CD4-positive, alpha-beta memory T cell (primary cell): ENCODE measurements around the gene DNAJC3. TPM values are rescaled to one million over a fixed set of nuclear protein-coding genes. Genes with fewer than 3 reads are reported as not detected.

Experiments
- CTCF ChIA-PET: fragments of 350-600 bp; sonication (Branson Sonifier 250); formaldehyde crosslinking; loops from one replicate; lab custom pipeline; 2021; ENCODE audit warnings: inconsistent platforms; ENCODE audit not compliant: partially characterized antibody; lab: Charles Lee
- POLR2A ChIA-PET: fragments of 350-600 bp; sonication (Branson Sonifier 250); formaldehyde crosslinking; loops from one replicate; lab custom pipeline; 2021; ENCODE audit not compliant: partially characterized antibody; lab: Charles Lee
- DNase-seq, 5 donors: peaks; one replicate each; pipeline versions ENCODE4 v3.0.0 to v3.0.0-alpha.2; 2020 to 2022; ENCODE audit warnings: mixed read lengths in 1 of 5
- H3K27ac ChIP-seq: one replicate; pipeline ENCODE4 v1.7.0; 2013; ENCODE audit warnings: low read depth, low read length
- H3K27me3 ChIP-seq: 2 replicates; pipeline ENCODE4 v1.7.0; 2013; ENCODE audit warnings: mild to moderate bottlenecking, low read length, moderate library complexity; ENCODE audit not compliant: insufficient read depth
- H3K36me3 ChIP-seq: 2 replicates; pipeline ENCODE4 v1.7.0; 2013; ENCODE audit warnings: mild to moderate bottlenecking, low read length, moderate library complexity; ENCODE audit not compliant: insufficient read depth
- H3K4me1 ChIP-seq: 2 replicates; pipeline ENCODE4 v1.7.0; 2013; ENCODE audit warnings: mild to moderate bottlenecking, low read length, moderate library complexity; ENCODE audit not compliant: insufficient read depth
- H3K4me3 ChIP-seq, 2 donors: one replicate each; pipeline ENCODE4 v1.7.0; 2013; ENCODE audit warnings: low read length in 2 of 2, mild to moderate bottlenecking in 1 of 2
- H3K9me3 ChIP-seq, 2 donors: one replicate each; pipeline ENCODE4 v1.7.0; 2013; ENCODE audit warnings: low read length in 2 of 2, control low read depth in 1 of 2; ENCODE audit not compliant: control insufficient read depth in 1 of 2
- H3K27ac Mint-ChIP-seq, 7 donors: one replicate each; pipeline ENCODE4 v1.8.0; 2020 to 2021; ENCODE audit warnings: mixed read lengths in 7 of 7, mild to moderate bottlenecking in 6 of 7, inconsistent platforms in 3 of 7, moderate library complexity in 3 of 7
- H3K27me3 Mint-ChIP-seq, 2 donors: one replicate each; pipeline ENCODE4 v1.8.0; 2020 to 2021; ENCODE audit warnings: mixed read lengths in 2 of 2
- H3K36me3 Mint-ChIP-seq, 2 donors: one replicate each; pipeline ENCODE4 v1.8.0; 2020 to 2021; ENCODE audit warnings: mixed read lengths in 2 of 2, inconsistent platforms in 1 of 2, mild to moderate bottlenecking in 1 of 2
- H3K4me1 Mint-ChIP-seq, 4 donors: one replicate each; pipeline ENCODE4 v1.8.0; 2020 to 2021; ENCODE audit warnings: mixed read lengths in 4 of 4, mild to moderate bottlenecking in 1 of 4
- H3K4me3 Mint-ChIP-seq, 8 donors: one replicate each; pipeline ENCODE4 v1.8.0; 2020 to 2021; ENCODE audit warnings: mixed read lengths in 8 of 8, mild to moderate bottlenecking in 7 of 8, moderate library complexity in 6 of 8, inconsistent platforms in 3 of 8
- H3K9me3 Mint-ChIP-seq, 8 donors: one replicate each; pipeline ENCODE4 v1.8.0; 2020 to 2021; ENCODE audit warnings: mixed read lengths in 8 of 8, mild to moderate bottlenecking in 5 of 8, inconsistent platforms in 3 of 8, moderate library complexity in 1 of 8
- intact Hi-C: fragments of 100-400 bp; cut with micrococcal nuclease; formaldehyde crosslinking; loops from one replicate; pipeline ENCODE4 v1.15.1; 2023
- polyA plus RNA-seq, 2 donors: library from polyadenylated mRNA; unstranded; fragments of 300-500 nt; fragmentation: Illumina TruSeq; gene quantifications; one replicate each; pipeline ENCODE4 v1.2.3, GENCODE V29; 2021
- total RNA-seq, 2 experiments: library from RNA; stranded (reverse); gene quantifications; one replicate each; pipeline ENCODE4 v1.2.3, GENCODE V29; 2021

The DNAJC3 gene, protein sequence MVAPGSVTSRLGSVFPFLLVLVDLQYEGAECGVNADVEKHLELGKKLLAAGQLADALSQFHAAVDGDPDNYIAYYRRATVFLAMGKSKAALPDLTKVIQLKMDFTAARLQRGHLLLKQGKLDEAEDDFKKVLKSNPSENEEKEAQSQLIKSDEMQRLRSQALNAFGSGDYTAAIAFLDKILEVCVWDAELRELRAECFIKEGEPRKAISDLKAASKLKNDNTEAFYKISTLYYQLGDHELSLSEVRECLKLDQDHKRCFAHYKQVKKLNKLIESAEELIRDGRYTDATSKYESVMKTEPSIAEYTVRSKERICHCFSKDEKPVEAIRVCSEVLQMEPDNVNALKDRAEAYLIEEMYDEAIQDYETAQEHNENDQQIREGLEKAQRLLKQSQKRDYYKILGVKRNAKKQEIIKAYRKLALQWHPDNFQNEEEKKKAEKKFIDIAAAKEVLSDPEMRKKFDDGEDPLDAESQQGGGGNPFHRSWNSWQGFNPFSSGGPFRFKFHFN
- 10 to 100 TPM; 28.9 to 31.1 TPM for total RNA-seq
- polyA plus RNA-seq, result 10 to 100 TPM; 14.6 to 17.7 TPM

DNA sequence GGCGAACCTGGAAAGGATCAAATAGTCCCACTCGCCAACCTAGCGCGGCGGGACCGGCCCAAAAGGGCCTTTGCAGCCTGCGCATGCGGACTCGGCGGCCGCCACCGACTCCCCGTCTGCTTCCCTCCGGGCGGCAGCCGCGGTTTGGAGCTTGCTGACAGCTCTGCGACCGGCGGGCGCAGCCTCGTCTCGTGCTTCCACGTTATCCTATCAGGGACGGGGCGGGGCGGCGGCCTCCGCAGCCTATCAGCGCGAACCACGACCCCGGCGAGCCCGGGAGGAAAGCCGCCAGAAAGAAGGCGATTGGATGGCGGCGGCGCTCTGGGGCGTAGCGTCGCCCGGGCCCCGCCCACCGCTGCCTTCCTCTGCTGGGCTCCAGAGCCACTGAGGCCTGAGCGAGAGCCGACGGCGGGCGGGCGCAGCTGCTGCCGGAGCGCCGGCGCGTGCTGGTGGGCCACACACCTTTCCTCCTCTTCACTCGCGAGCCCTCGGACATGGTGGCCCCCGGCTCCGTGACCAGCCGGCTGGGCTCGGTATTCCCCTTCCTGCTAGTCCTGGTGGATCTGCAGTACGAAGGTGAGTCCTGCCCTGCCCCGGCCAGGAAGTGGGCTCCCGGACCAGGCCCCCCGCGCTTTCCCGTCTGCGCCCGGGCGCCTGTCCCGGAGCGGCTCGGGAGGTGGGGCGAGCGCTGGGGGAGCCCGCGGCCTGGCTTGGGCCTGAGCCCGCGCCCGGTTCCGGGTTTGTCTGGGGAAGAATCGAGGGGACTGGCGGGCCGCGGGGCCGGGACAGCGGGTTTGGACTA, at the start of gene DNAJC3:
Gene DNAJC3 (plus strand): TSS at position 378 of the 802 bp plus-strand sequence. CDS start 117 bp downstream, at position 495.
- intact Hi-C loops, result loop anchor here (1.0 to 5.0 kb wide), 8 partner anchors 30 to 1756 kb away; partner anchors contain the start of genes ABCC4 and GPR180
- Mint-ChIP-seq H3K27me3 (no peaks in the 10 kb centered on the region), H3K4me1 (peaks cover 48 to 80% (median 63%) of the 10 kb centered on the region in 4 donors), H3K36me3 (peaks cover 20 to 35% of the 10 kb centered on the region in 2 donors), H3K27ac (peak within 1 kb of the TSS; percentile 90 to 97 (median 96)), H3K4me3 (peak within 1 kb of the TSS; percentile 89 to 98 (median 96)), H3K9me3 (peaks cover 0 to 15% (median 6%) of the 10 kb centered on the region in 8 donors)
- Histone ChIP-seq H3K27me3 (no peaks in the 10 kb centered on the region), H3K36me3 (no peaks in the 10 kb centered on the region), H3K27ac (peak within 1 kb of the TSS; percentile 87), H3K4me3 (peak within 1 kb of the TSS; percentile 92 to 97), H3K9me3 (no peaks in the 10 kb centered on the region), H3K4me1 (peaks cover 50% of the 10 kb centered on the region)
- POLR2A ChIA-PET, result interaction anchor here (0.6 to 1.5 kb wide), 10 partner anchors 12 to 1756 kb away, joined by 3 to 15 read pairs (median 4); partner anchors contain the start of genes RAP2A and TGDS
- CTCF ChIA-PET, result interaction anchor here (0.7 kb wide), 1 partner anchor 16 kb away, joined by 6 read pairs; no protein-coding TSS in a partner anchor
- DNase-seq, result peak; percentile 98 to 99 (median 98)

- H3K27me3 ChIP-seq, result no peaks in the 10 kb centered on the region
- H3K9me3 ChIP-seq, result no peaks in the 10 kb centered on the region
- Mint-ChIP-seq H3K27me3 (peaks cover 5 to 10% of the 10 kb centered on the region in 2 donors), H3K4me3 (no peak overlapping the region), H3K4me1 (peaks cover 0 to 2% (median 0%) of the 10 kb centered on the region in 4 donors), H3K27ac (no peak overlapping the region), H3K36me3 (no peaks in the 10 kb centered on the region), H3K9me3 (no peaks in the 10 kb centered on the region)
- CTCF ChIA-PET, result interaction anchor here (9.1 kb wide), 1 partner anchor 209 kb away, joined by 213 read pairs; no protein-coding TSS in a partner anchor
- H3K4me3 ChIP-seq, result no peak overlapping the region
- H3K36me3 ChIP-seq, result no peaks in the 10 kb centered on the region
- intact Hi-C loops, result no loop called here
- POLR2A ChIA-PET, result no interaction called here
- no peaks in the 10 kb centered on the region for H3K4me1 ChIP-seq
- no peak overlapping the region for H3K27ac ChIP-seq
- no peak for DNase-seq
These were observed 49.3 kb upstream of the DNAJC3 start for GRCh38 chr13:95627590-95627989.

DNA sequence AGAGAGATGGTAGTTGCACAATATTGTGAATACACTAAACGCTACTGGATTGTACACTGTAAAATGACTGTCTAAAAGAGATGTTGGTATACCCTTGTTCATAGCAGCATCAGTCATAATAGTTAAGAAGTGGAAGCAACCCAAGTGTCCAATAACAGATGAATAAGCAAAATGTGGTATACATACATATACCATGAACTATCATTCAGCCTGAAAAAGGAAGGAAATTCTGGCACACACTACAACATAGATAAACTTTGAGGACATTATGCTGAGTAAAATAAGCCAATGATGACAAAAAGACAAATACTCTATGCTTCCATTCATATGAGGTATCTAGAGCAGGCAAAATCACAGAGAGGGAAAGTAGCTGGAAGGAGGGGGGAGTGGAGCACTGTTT, 48.5 kb upstream of the DNAJC3 start:
- ChIA-PET POLR2A (no interaction called here), CTCF (no interaction called here)

DNA sequence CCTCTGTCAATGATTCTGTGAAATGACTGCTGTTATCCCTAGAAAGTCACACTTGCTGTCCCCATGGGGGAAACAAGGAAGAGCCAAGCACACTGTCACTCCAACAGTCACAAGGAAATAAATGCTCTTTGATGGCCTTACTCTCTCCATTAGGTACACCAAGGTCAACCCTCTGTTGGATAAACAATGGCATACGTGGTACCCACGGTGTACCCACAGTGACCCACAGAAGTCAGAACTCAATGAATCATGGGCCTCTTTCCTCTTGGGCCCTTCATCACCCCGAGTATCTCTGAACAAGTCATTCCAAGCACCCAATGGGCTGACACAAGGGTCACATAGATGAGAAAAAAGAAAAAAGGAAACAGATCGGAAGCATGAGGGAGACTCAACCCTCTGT, 47.9 kb upstream of the DNAJC3 start:
- H3K27me3 Mint-ChIP-seq, result peaks cover 9 to 14% of the 10 kb centered on the region in 2 donors
- H3K36me3 ChIP-seq, result no peaks in the 10 kb centered on the region

More for the DNA sequence above, 48.5 kb upstream of the DNAJC3 start:
- no peak overlapping the region for H3K27ac Mint-ChIP-seq
- no peak overlapping the region for H3K4me3 ChIP-seq
- H3K27me3 ChIP-seq, result no peaks in the 10 kb centered on the region
- H3K36me3 Mint-ChIP-seq, result no peaks in the 10 kb centered on the region
- no peak for DNase-seq
- H3K9me3 Mint-ChIP-seq, result no peaks in the 10 kb centered on the region
- H3K9me3 ChIP-seq, result no peaks in the 10 kb centered on the region
- no peak overlapping the region for H3K4me3 Mint-ChIP-seq
- intact Hi-C loops, result no loop called here
- peaks cover 0 to 2% (median 0%) of the 10 kb centered on the region in 4 donors for H3K4me1 Mint-ChIP-seq
- no peak overlapping the region for H3K27ac ChIP-seq
- H3K36me3 ChIP-seq, result no peaks in the 10 kb centered on the region
- no peaks in the 10 kb centered on the region for H3K4me1 ChIP-seq
- peaks cover 8 to 14% of the 10 kb centered on the region in 2 donors for H3K27me3 Mint-ChIP-seq

DNA sequence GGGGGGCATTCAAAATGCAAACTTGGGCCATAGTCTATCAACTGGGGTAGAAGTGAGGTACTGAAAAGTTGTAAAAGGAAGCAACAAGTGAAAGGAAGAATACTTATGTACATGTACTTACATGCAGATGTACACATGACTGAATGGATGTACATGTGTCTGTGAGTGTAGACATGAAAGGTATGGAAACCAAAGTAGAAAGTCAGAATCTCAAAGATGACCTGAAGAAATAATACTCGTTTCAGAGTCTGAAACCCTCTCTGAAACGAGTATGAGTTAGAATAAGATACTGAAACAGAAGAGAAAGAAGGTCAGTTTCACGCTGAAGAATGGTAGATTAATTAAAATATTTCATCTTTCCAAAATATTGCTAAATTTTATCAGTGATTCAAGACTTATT, 46.3 kb upstream of the DNAJC3 start:
- Mint-ChIP-seq H3K4me3 (no peak overlapping the region), H3K27me3 (peaks cover 13 to 17% of the 10 kb centered on the region in 2 donors), H3K9me3 (no peaks in the 10 kb centered on the region), H3K27ac (no peak overlapping the region), H3K4me1 (peaks cover 0 to 3% (median under 1%) of the 10 kb centered on the region in 4 donors), H3K36me3 (no peaks in the 10 kb centered on the region)
- DNase-seq, result no peak
- Histone ChIP-seq H3K9me3 (no peaks in the 10 kb centered on the region), H3K27me3 (no peaks in the 10 kb centered on the region), H3K27ac (no peak overlapping the region), H3K4me3 (no peak overlapping the region), H3K36me3 (no peaks in the 10 kb centered on the region), H3K4me1 (no peaks in the 10 kb centered on the region)
- ChIA-PET CTCF (no interaction called here), POLR2A (no interaction called here)
- intact Hi-C loops, result no loop called here

More for the DNA sequence above, 47.9 kb upstream of the DNAJC3 start:
- POLR2A ChIA-PET, result no interaction called here
- Histone ChIP-seq H3K27ac (no peak overlapping the region), H3K4me3 (no peak overlapping the region), H3K4me1 (no peaks in the 10 kb centered on the region), H3K27me3 (no peaks in the 10 kb centered on the region), H3K9me3 (no peaks in the 10 kb centered on the region)
- Mint-ChIP-seq H3K4me3 (no peak overlapping the region), H3K27ac (no peak overlapping the region), H3K4me1 (peaks cover 0 to 3% (median under 1%) of the 10 kb centered on the region in 4 donors), H3K36me3 (no peaks in the 10 kb centered on the region), H3K9me3 (no peaks in the 10 kb centered on the region)
- intact Hi-C loops, result no loop called here
- no peak for DNase-seq
- CTCF ChIA-PET, result no interaction called here

DNA sequence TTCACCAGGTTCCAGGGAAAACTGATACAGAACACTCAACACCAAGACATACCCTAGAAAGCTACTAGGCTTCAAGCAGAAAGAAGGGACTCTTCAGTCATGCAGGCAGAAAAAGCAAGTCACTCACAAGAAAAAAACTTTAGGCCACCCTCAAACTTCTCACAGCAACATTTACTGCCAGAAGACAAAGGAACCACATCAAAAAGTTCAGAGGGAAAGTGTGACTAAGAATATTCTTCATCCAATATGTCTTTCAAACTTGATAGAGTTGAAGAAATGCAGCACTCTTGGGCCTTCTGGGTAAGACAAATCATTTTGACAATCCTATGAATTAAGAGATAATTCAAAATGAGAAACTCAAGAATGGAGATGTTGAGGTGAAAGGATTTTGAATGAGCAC, 40.1 kb upstream of the DNAJC3 start:
- Histone ChIP-seq H3K27ac (no peak overlapping the region), H3K27me3 (no peaks in the 10 kb centered on the region), H3K4me1 (peaks cover 4% of the 10 kb centered on the region), H3K4me3 (no peak overlapping the region), H3K9me3 (no peaks in the 10 kb centered on the region), H3K36me3 (no peaks in the 10 kb centered on the region)
- POLR2A ChIA-PET, result no interaction called here
- Mint-ChIP-seq H3K4me1 (peaks cover 0 to 9% (median 2%) of the 10 kb centered on the region in 4 donors), H3K27me3 (peaks cover 23 to 33% of the 10 kb centered on the region in 2 donors), H3K36me3 (no peaks in the 10 kb centered on the region), H3K4me3 (no peak overlapping the region), H3K9me3 (no peaks in the 10 kb centered on the region), H3K27ac (no peak overlapping the region)
- intact Hi-C loops, result no loop called here
- no peak for DNase-seq
- CTCF ChIA-PET, result interaction anchor here (0.6 to 0.7 kb wide), 2 partner anchors 13 to 639 kb away, joined by 3 to 4 read pairs; no protein-coding TSS in a partner anchor
